IMR-90 (cell line): ENCODE measurements around the gene CDK2AP2. TPM values are rescaled to one million over a fixed set of nuclear protein-coding genes. Genes with fewer than 3 reads are reported as not detected.

Experiments
- ATAC-seq: fragments of 200-7000 bp; cut with Tn5 transposase; 2 replicates; pipeline ENCODE4 v1.9.1; 2020; ENCODE audit warnings: low read depth, mild to moderate bottlenecking, moderate library complexity
- BruUV-seq: library from RNA; stranded (reverse); fragments of 400-500 nt; replicated peaks from 2 replicates; lab custom pipeline; 2021; lab: Mats Ljungman, UMichigan
- CTCF ChIA-PET: fragments of 300-600 bp; formaldehyde crosslinking; extraction: SDS; loops from one replicate; lab custom pipeline; 2021; ENCODE audit warnings: antibody characterized with exemption; lab: Yijun Ruan, JAX
- POLR2A ChIA-PET: fragments of 300-600 bp; sonication (Branson Sonifier 250); formaldehyde crosslinking; loops from one replicate; lab custom pipeline; 2022; ENCODE audit warnings: antibody characterized with exemption; ENCODE audit not compliant: unreplicated experiment; lab: Charles Lee
- DNase-seq: peaks from one replicate; pipeline ENCODE4 v3.0.0; 2013
- H2AFZ ChIP-seq: replicated peaks from 2 replicates; pipeline ENCODE3; 2013; ENCODE audit warnings: low read length, mild to moderate bottlenecking; ENCODE audit not compliant: poor library complexity
- H2AK5ac ChIP-seq: 2 replicates; pipeline ENCODE4 v1.6.1; 2013; ENCODE audit warnings: low read depth, low read length, inconsistent platforms
- H2AK9ac ChIP-seq: replicated peaks from 2 replicates; pipeline ENCODE3; 2013; ENCODE audit warnings: mild to moderate bottlenecking, low read depth, low read length, moderate library complexity; ENCODE audit not compliant: poor library complexity
- H2BK120ac ChIP-seq: 2 replicates; pipeline ENCODE4 v1.6.1; 2013; ENCODE audit warnings: low read depth, low read length, inconsistent platforms
- H2BK15ac ChIP-seq: 3 replicates; pipeline ENCODE4 v1.6.1; 2013; ENCODE audit warnings: low read depth, low read length, inconsistent platforms
- H2BK20ac ChIP-seq: 2 replicates; pipeline ENCODE4 v1.6.1; 2013; ENCODE audit warnings: low read depth, mild to moderate bottlenecking, inconsistent platforms, low read length, moderate library complexity
- H2BK5ac ChIP-seq: 2 replicates; pipeline ENCODE4 v1.6.1; 2013; ENCODE audit warnings: mild to moderate bottlenecking, low read depth, low read length, inconsistent platforms; ENCODE audit not compliant: poor library complexity, severe bottlenecking
- H3K14ac ChIP-seq: replicated peaks from 2 replicates; pipeline ENCODE4 v1.6.1; 2013; ENCODE audit warnings: low read depth, low read length, inconsistent platforms
- H3K18ac ChIP-seq: 2 replicates; pipeline ENCODE4 v1.6.1; 2013; ENCODE audit warnings: low read depth, low read length, control low read depth
- H3K23ac ChIP-seq: 2 replicates; pipeline ENCODE4 v1.6.1; 2013; ENCODE audit warnings: low read depth, low read length, inconsistent platforms
- H3K27ac ChIP-seq: 2 replicates; pipeline ENCODE4 v1.5.1; 2013; ENCODE audit warnings: mild to moderate bottlenecking, control low read depth, low read length; ENCODE audit not compliant: insufficient read depth
- H3K27me3 ChIP-seq: 2 replicates; pipeline ENCODE4 v1.6.1; 2013; ENCODE audit warnings: low read length; ENCODE audit not compliant: control insufficient read depth, insufficient read depth
- H3K36me3 ChIP-seq: 2 replicates; pipeline ENCODE4 v1.6.1; 2013; ENCODE audit warnings: low read length, mixed read lengths; ENCODE audit not compliant: control insufficient read depth, insufficient read depth
- H3K4ac ChIP-seq: 2 replicates; pipeline ENCODE4 v1.6.1; 2013; ENCODE audit warnings: low read depth, low read length, inconsistent platforms
- H3K4me1 ChIP-seq: 2 replicates; pipeline ENCODE4 v1.6.1; 2013; ENCODE audit warnings: low read length, mixed read lengths; ENCODE audit not compliant: control insufficient read depth, insufficient read depth
- H3K4me2 ChIP-seq: 2 replicates; pipeline ENCODE4 v1.6.1; 2013; ENCODE audit warnings: low read depth, mild to moderate bottlenecking, control low read depth, low read length, moderate library complexity
- H3K4me3 ChIP-seq: 2 replicates; pipeline ENCODE4 v1.5.1; 2013; ENCODE audit warnings: low read depth, mild to moderate bottlenecking, control low read depth, low read length, moderate library complexity; ENCODE audit not compliant: insufficient read depth
- H3K56ac ChIP-seq: 2 replicates; pipeline ENCODE4 v1.6.1; 2013; ENCODE audit warnings: low read length, inconsistent platforms; ENCODE audit not compliant: insufficient read depth; ENCODE audit errors: extremely low read depth
- H3K79me1 ChIP-seq, 2 experiments: 2 replicates each; pipeline ENCODE4 v1.6.1; 2013; ENCODE audit warnings: low read length in 2 of 2, inconsistent platforms in 1 of 2, low read depth in 1 of 2
- H3K9ac ChIP-seq: 2 replicates; pipeline ENCODE4 v1.6.1; 2013; ENCODE audit warnings: low read depth, low read length, control low read depth
- H3K9me1 ChIP-seq: 2 replicates; pipeline ENCODE4 v1.6.1; 2013; ENCODE audit warnings: low read length, inconsistent platforms; ENCODE audit not compliant: insufficient read depth
- H3K9me3 ChIP-seq: 2 replicates; pipeline ENCODE4 v1.6.1; 2013; ENCODE audit warnings: low read length; ENCODE audit not compliant: control insufficient read depth, insufficient read depth
- H4K20me1 ChIP-seq: 2 replicates; pipeline ENCODE4 v1.6.1; 2013; ENCODE audit warnings: low read length, inconsistent platforms; ENCODE audit not compliant: insufficient read depth
- H4K5ac ChIP-seq: 2 replicates; pipeline ENCODE4 v1.6.1; 2013; ENCODE audit warnings: mild to moderate bottlenecking, low read depth, low read length, control low read depth
- H4K8ac ChIP-seq, 2 experiments: 2 replicates each; pipeline ENCODE4 v1.6.1; 2013; ENCODE audit warnings: low read depth in 2 of 2, low read length in 2 of 2, control low read depth in 1 of 2, inconsistent platforms in 1 of 2
- H4K91ac ChIP-seq: 2 replicates; pipeline ENCODE4 v1.6.1; 2013; ENCODE audit warnings: low read depth, low read length, inconsistent platforms; ENCODE audit not compliant: insufficient read depth
- BHLHE40 ChIP-seq: fragments of 150-350 bp; IDR thresholded peaks from 2 replicates; pipeline ENCODE4 v1.6.1; 2016; ENCODE audit warnings: mild to moderate bottlenecking, low read depth, low read length
- CEBPB ChIP-seq: IDR thresholded peaks from 2 replicates; pipeline ENCODE4 v1.6.1; 2012; ENCODE audit warnings: low read depth, low read length, improper control_type of control experiment
- FOS ChIP-seq: fragments of 150-350 bp; IDR thresholded peaks from 2 replicates; pipeline ENCODE4 v1.6.1; 2016; ENCODE audit warnings: low read depth, low read length
- MAZ ChIP-seq: IDR thresholded peaks from 2 replicates; pipeline ENCODE4 v1.6.1; 2012; ENCODE audit warnings: low read depth, mild to moderate bottlenecking, low read length, improper control_type of control experiment, moderate library complexity, borderline replicate concordance
- MXI1 ChIP-seq: IDR thresholded peaks from 2 replicates; pipeline ENCODE4 v1.6.1; 2012; ENCODE audit warnings: low read depth, mild to moderate bottlenecking, low read length, moderate library complexity, borderline replicate concordance
- POLR2A ChIP-seq: IDR thresholded peaks from 2 replicates; pipeline ENCODE4 v1.6.1; 2012; ENCODE audit warnings: mild to moderate bottlenecking, low read depth, low read length
- SMC3 ChIP-seq: fragments of 150-350 bp; IDR thresholded peaks from 2 replicates; pipeline ENCODE4 v1.6.1; 2016; ENCODE audit warnings: low read depth, mild to moderate bottlenecking, antibody characterized with exemption, low read length, moderate library complexity
- WGBS, 2 experiments: methylation state at CpG; one replicate each; pipeline versions ENCODE4 v1.1.5 to v1.1.7; 2013; ENCODE audit warnings: missing lambda C conversion rate in 2 of 2; ENCODE audit not compliant: insufficient read length in 1 of 2; ENCODE audit errors: extremely low coverage in 2 of 2; 5-methylcytosine and 5-hydroxymethylcytosine counted together
- dilution Hi-C: fragments of 300-500 bp; cut with HindIII; formaldehyde crosslinking; loops from one replicate; pipeline ENCODE4 v1.14.3; 2018; ENCODE audit warnings: low sequenced_read_pairs; ENCODE audit not compliant: unreplicated experiment
- in situ Hi-C: fragments of 300-500 bp; cut with MboI; formaldehyde crosslinking; loops from 3 replicates; pipeline ENCODE4 v1.14.3; 2019; ENCODE audit warnings: low sequenced_read_pairs, inconsistent platforms, mixed read lengths
- intact Hi-C: fragments of 100-400 bp; cut with micrococcal nuclease; formaldehyde crosslinking; loops from 2 replicates; pipeline ENCODE4 v1.10.0; 2022
- polyA plus RNA-seq, 3 experiments: library from polyadenylated mRNA; depleted of rRNA; stranded (reverse); fragments of >200 nt; gene quantifications; 2 replicates each; pipeline ENCODE4 v1.2.3, GENCODE V29; 2012; ENCODE audit warnings: low replicate concordance in 1 of 3
- total RNA-seq: library from RNA; depleted of rRNA; stranded (reverse); fragments of >200 nt; gene quantifications from 2 replicates; pipeline ENCODE4 v1.2.3, GENCODE V29; 2012
- TF ChIP-seq, protein P1 (sequence below): fragments of 150-350 bp; IDR thresholded peaks from 2 replicates; pipeline ENCODE4 v1.6.1; 2016; ENCODE audit warnings: low read depth, mild to moderate bottlenecking, low read length, moderate library complexity, borderline replicate concordance
- TF ChIP-seq, protein P2 (sequence below): fragments of 150-350 bp; IDR thresholded peaks from 2 replicates; pipeline ENCODE4 v1.6.1; 2017; ENCODE audit warnings: mild to moderate bottlenecking, antibody characterized with exemption, low read length, low read depth

Gene CDK2AP2
- total and polyA plus RNA-seq, 2 of the 4 experiments (the other 2 are of a cell fraction) = 8.1 to 44.7 TPM

DNA sequence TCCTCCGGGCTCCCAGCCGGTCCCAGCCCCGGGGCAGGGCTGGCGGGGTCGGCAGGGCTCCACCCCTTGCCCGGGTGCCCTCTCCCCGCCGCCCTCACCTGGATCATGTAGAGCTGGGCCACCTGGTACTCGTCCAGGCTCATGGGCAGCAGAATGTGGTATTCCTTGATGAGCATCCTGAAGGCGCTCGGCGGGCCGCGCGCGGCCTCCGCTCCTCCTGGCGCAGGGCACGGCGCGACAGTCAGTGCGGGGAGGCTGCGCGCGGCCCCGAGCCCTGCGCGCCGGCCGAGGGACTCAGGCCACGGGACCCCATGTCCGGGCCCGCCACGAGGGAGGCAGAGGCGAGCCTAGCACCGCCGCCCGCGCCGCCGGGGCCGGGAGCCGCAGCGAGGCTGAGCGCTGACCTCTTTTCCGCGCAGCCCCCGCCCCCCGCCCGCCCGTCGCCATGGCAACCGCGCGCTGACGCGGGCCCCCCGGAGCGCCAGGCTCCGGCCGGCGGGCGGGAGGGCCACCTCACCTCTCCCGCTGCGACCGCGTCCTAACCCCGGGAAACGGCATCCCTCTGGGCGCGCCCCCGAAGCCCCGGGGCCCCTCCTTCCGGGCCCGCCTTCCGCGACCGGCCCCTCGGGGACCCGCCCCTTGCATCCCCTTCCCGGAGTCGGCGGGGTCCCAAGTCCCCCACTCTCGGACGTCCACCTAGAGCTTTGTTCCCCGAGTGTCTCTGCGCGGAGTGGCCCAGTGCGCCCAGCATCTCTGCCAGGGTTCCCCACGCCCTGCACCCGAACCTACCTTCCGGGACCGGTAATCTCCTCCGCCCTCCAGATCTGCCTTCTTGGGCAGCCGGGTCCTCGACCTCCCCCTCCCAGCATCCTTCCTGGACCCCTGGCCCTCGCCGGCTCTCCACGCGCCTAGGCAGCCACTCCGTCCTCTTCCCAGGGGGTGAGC lies 3.7 kb downstream of the CDK2AP2 start (continued):
- TF ChIP-seq MXI1 = peak; percentile 18; the same call in 1 of the 2 replicates
- TF ChIP-seq POLR2A = no peak

DNA sequence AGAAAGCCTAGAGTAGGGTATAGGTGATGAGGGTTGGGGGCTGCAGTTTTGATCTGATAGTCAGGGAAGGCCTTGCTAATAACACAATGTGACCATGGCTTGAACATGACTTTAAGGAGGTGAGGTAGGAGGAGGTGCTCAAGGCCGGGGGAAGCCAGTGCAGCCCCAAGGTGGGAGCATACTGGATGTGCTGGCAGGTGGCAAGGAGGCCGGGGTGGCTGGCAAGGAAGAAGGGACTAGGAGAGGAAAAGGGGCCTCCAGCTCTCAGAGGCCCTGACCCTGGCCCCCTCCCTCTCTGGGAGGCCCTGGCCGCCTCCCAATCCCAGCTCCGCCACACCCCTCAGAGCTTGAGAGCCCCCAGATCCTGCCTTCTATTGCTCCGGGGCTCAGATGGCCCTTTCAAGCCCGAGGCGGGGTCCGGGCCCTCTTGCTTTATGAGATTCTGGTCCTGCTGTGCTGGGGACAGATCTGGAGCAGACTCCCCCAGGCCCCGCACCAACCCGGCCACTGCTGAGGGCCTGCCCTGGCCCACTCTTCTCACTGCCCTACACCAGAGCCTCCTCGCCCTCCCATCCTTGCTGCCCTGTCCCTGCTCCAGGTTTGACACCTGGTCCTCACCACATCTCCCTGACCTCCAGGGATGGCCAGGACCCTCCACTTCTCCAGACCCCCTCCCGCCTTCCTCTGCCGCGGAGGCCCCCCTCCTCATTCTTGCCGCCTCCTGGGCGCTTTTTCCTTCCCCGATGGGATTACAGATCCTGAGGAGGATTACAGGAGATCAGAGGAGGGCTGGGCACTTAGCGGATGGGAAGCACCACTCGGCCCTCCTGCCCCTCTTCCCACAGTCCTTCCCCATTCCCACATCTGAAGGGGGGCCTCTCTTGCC lies 4.6 kb downstream of the CDK2AP2 start:
- Histone ChIP-seq H2BK15ac (no peak overlapping the region), H4K20me1 (no peaks in the 10 kb centered on the region), H3K23ac (no peak overlapping the region), H3K79me1 (peaks cover 4 to 42% of the 10 kb centered on the region in 2 experiments; a peak in 3 of 4 replicates), H3K14ac (no peak overlapping the region), H4K8ac (no peak overlapping the region), H3K4me2 (peak overlapping the region; percentile 94; the same call in 1 of the 2 replicates), H3K9me3 (no peaks in the 10 kb centered on the region), H3K36me3 (peaks cover 9% of the 10 kb centered on the region), H3K4me1 (peaks cover 14% of the 10 kb centered on the region), H3K4ac (no peak overlapping the region), H4K91ac (no peak overlapping the region), H2BK5ac (no peak overlapping the region), H3K27me3 (no peaks in the 10 kb centered on the region), H3K56ac (no peak overlapping the region), H3K4me3 (peak overlapping the region; percentile 76; the same call in 1 of the 2 replicates), H2AK9ac (peak overlapping the region; percentile 46), H2BK120ac (no peak overlapping the region), H3K9ac (peak overlapping the region; percentile 39), H2BK20ac (no peak overlapping the region), H3K9me1 (peaks cover 4% of the 10 kb centered on the region), H4K5ac (no peak overlapping the region), H3K18ac (no peak overlapping the region), H2AK5ac (peak overlapping the region; percentile 68), H3K27ac (no peak overlapping the region; the same call in 1 of the 2 replicates), H2AFZ (peak overlapping the region; percentile 80)
- intact Hi-C loops = no loop called here
- ATAC-seq (no peak), DNase-seq (no peak)
- POLR2A ChIA-PET = no interaction called here
- CTCF ChIA-PET = no interaction called here
- 87% methylated on average over 4 of the region's 19 CpGs; no CpG with 5 or more reads in 1 of the 2 experiments for WGBS, 2 experiments
- dilution Hi-C loops = no loop called here
- no TSS peak for BruUV-seq
- in situ Hi-C loops = no loop called here
- TF ChIP-seq, protein P1, sequence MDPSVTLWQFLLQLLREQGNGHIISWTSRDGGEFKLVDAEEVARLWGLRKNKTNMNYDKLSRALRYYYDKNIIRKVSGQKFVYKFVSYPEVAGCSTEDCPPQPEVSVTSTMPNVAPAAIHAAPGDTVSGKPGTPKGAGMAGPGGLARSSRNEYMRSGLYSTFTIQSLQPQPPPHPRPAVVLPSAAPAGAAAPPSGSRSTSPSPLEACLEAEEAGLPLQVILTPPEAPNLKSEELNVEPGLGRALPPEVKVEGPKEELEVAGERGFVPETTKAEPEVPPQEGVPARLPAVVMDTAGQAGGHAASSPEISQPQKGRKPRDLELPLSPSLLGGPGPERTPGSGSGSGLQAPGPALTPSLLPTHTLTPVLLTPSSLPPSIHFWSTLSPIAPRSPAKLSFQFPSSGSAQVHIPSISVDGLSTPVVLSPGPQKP = no peak
- TF ChIP-seq, protein P2, sequence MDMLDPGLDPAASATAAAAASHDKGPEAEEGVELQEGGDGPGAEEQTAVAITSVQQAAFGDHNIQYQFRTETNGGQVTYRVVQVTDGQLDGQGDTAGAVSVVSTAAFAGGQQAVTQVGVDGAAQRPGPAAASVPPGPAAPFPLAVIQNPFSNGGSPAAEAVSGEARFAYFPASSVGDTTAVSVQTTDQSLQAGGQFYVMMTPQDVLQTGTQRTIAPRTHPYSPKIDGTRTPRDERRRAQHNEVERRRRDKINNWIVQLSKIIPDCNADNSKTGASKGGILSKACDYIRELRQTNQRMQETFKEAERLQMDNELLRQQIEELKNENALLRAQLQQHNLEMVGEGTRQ = no peak
- TF ChIP-seq BHLHE40 = no peak
- no peak for TF ChIP-seq SMC3
- no peak for TF ChIP-seq CEBPB
- TF ChIP-seq POLR2A = no peak
- no peak for TF ChIP-seq MAZ
- no peak for TF ChIP-seq FOS
